H9 (cell line): ENCODE data around the gene KRTAP9-1. TPM values are rescaled to one million over a fixed set of nuclear protein-coding genes. Genes with fewer than 3 reads are reported as not detected.

Experiments
- DNase-seq: peaks from one replicate; pipeline ENCODE4 v3.0.0-alpha.2; 2017
- H2AFZ ChIP-seq: one replicate; pipeline ENCODE4 v1.6.1; 2013; ENCODE audit warnings: mild to moderate bottlenecking, low read length, control low read depth, moderate library complexity
- H2AK5ac ChIP-seq: 2 replicates; pipeline ENCODE4 v1.6.1; 2013; ENCODE audit warnings: low read length, control low read depth, mixed read lengths; ENCODE audit not compliant: insufficient read length
- H2BK120ac ChIP-seq: one replicate; pipeline ENCODE4 v1.6.1; 2013; ENCODE audit warnings: low read depth, mild to moderate bottlenecking, low read length, control low read depth, inconsistent platforms; ENCODE audit not compliant: poor library complexity, severe bottlenecking
- H2BK12ac ChIP-seq: 2 replicates; pipeline ENCODE4 v1.6.1; 2013; ENCODE audit warnings: low read length, control low read depth, mixed read lengths, low read depth; ENCODE audit not compliant: insufficient read length
- H2BK15ac ChIP-seq: 2 replicates; pipeline ENCODE4 v1.6.1; 2013; ENCODE audit warnings: low read depth, low read length, control low read depth
- H2BK20ac ChIP-seq: one replicate; pipeline ENCODE4 v1.6.1; 2013; ENCODE audit warnings: low read depth, mild to moderate bottlenecking, low read length, control low read depth, inconsistent platforms; ENCODE audit not compliant: poor library complexity, severe bottlenecking
- H2BK5ac ChIP-seq: 2 replicates; pipeline ENCODE4 v1.6.1; 2013; ENCODE audit warnings: low read length, control low read depth, mixed read lengths; ENCODE audit not compliant: insufficient read length
- H3K14ac ChIP-seq: 2 replicates; pipeline ENCODE4 v1.6.1; 2013; ENCODE audit warnings: low read length, control low read depth; ENCODE audit not compliant: insufficient read depth
- H3K18ac ChIP-seq: 2 replicates; pipeline ENCODE4 v1.6.1; 2013; ENCODE audit warnings: low read depth, mild to moderate bottlenecking, mixed read lengths, low read length, control low read depth; ENCODE audit not compliant: insufficient read length
- H3K23ac ChIP-seq: 2 replicates; pipeline ENCODE4 v1.6.1; 2013; ENCODE audit warnings: low read length, control low read depth, mixed read lengths, low read depth; ENCODE audit not compliant: insufficient read length
- H3K23me2 ChIP-seq: 2 replicates; pipeline ENCODE4 v1.6.1; 2013; ENCODE audit warnings: low read depth, mild to moderate bottlenecking, mixed read lengths, low read length, control low read depth; ENCODE audit not compliant: insufficient read length, poor library complexity, severe bottlenecking
- H3K27ac ChIP-seq: 2 replicates; pipeline ENCODE4 v1.5.1; 2013; ENCODE audit warnings: low read length, control low read depth, mixed read lengths, low read depth; ENCODE audit not compliant: insufficient read length
- H3K27me3 ChIP-seq: 2 replicates; pipeline ENCODE4 v1.6.1; 2013; ENCODE audit warnings: low read length, control low read depth, inconsistent platforms; ENCODE audit not compliant: insufficient read depth
- H3K4ac ChIP-seq: 2 replicates; pipeline ENCODE4 v1.6.1; 2013; ENCODE audit warnings: low read depth, mild to moderate bottlenecking, control low read depth, inconsistent platforms, low read length, moderate library complexity
- H3K4me1 ChIP-seq: 2 replicates; pipeline ENCODE4 v1.6.1; 2013; ENCODE audit warnings: low read length, control low read depth, inconsistent platforms; ENCODE audit not compliant: insufficient read depth
- H3K4me2 ChIP-seq: 2 replicates; pipeline ENCODE4 v1.6.1; 2013; ENCODE audit warnings: low read length, control low read depth, mixed read lengths; ENCODE audit not compliant: insufficient read length, insufficient read depth
- H3K56ac ChIP-seq: 2 replicates; pipeline ENCODE4 v1.6.1; 2013; ENCODE audit warnings: low read depth, mild to moderate bottlenecking, mixed read lengths, low read length, control low read depth; ENCODE audit not compliant: insufficient read length
- H3K79me1 ChIP-seq: 2 replicates; pipeline ENCODE4 v1.6.1; 2013; ENCODE audit warnings: low read depth, mild to moderate bottlenecking, moderate library complexity, low read length, control low read depth, inconsistent platforms; ENCODE audit not compliant: insufficient read depth, poor library complexity, severe bottlenecking
- H3K79me2 ChIP-seq: 2 replicates; pipeline ENCODE4 v1.6.1; 2013; ENCODE audit warnings: low read length, control low read depth, inconsistent platforms; ENCODE audit not compliant: insufficient read depth
- H3K9ac ChIP-seq: 2 replicates; pipeline ENCODE4 v1.6.1; 2013; ENCODE audit warnings: low read length, control low read depth, mixed read lengths; ENCODE audit not compliant: insufficient read length; ENCODE audit errors: extremely low read depth
- H3K9me3 ChIP-seq: one replicate; pipeline ENCODE4 v1.6.1; 2013; ENCODE audit warnings: low read depth, low read length, inconsistent platforms; ENCODE audit not compliant: control insufficient read depth
- H3T11ph ChIP-seq: one replicate; pipeline ENCODE4 v1.6.1; 2013; ENCODE audit warnings: mild to moderate bottlenecking, low read length, control low read depth, inconsistent platforms
- H4K20me1 ChIP-seq: one replicate; pipeline ENCODE4 v1.6.1; 2013; ENCODE audit not compliant: control insufficient read depth, insufficient read length, insufficient read depth
- H4K5ac ChIP-seq: 2 replicates; pipeline ENCODE4 v1.6.1; 2013; ENCODE audit warnings: low read depth, mild to moderate bottlenecking, mixed read lengths, low read length, control low read depth; ENCODE audit not compliant: insufficient read length
- H4K8ac ChIP-seq: replicated peaks from 2 replicates; pipeline ENCODE4 v1.6.1; 2013; ENCODE audit warnings: low read length, control low read depth, mixed read lengths, low read depth; ENCODE audit not compliant: insufficient read length
- H4K91ac ChIP-seq: 2 replicates; pipeline ENCODE4 v1.6.1; 2013; ENCODE audit warnings: low read depth, mild to moderate bottlenecking, moderate library complexity, mixed read lengths, low read length, control low read depth; ENCODE audit not compliant: insufficient read length
- H3K27ac Mint-ChIP-seq, 3 experiments: 2 replicates in 2 of 3; 3 replicates in 1 of 3; pipeline ENCODE4 v1.8.0; 2020 to 2021; ENCODE audit warnings: mixed read lengths in 3 of 3, mild to moderate bottlenecking in 1 of 3, moderate library complexity in 1 of 3
- H3K27me3 Mint-ChIP-seq: 2 replicates; pipeline ENCODE4 v1.8.0; 2021; ENCODE audit warnings: low read depth, mild to moderate bottlenecking, moderate library complexity, mixed read lengths
- H3K36me3 Mint-ChIP-seq, 3 experiments: 2 replicates in 2 of 3; 3 replicates in 1 of 3; pipeline ENCODE4 v1.8.0; 2020 to 2021; ENCODE audit warnings: low read depth in 3 of 3, mixed read lengths in 3 of 3; ENCODE audit not compliant: insufficient read depth in 1 of 3
- H3K4me1 Mint-ChIP-seq, 2 experiments: 2 replicates each; pipeline ENCODE4 v1.8.0; 2020; ENCODE audit warnings: mixed read lengths in 2 of 2
- H3K4me3 Mint-ChIP-seq, 2 experiments: 2 replicates in 1 of 2; 3 replicates in 1 of 2; pipeline ENCODE4 v1.8.0; 2020 to 2021; ENCODE audit warnings: mild to moderate bottlenecking in 2 of 2, mixed read lengths in 2 of 2, moderate library complexity in 1 of 2
- H3K9me3 Mint-ChIP-seq, 2 experiments: 2 replicates in 1 of 2; 3 replicates in 1 of 2; pipeline ENCODE4 v1.8.0; 2020; ENCODE audit warnings: mild to moderate bottlenecking in 2 of 2, mixed read lengths in 2 of 2, moderate library complexity in 1 of 2
- WGBS: extraction: QIAGEN DNeasy Blood & Tissue Kit; methylation state at CpG from one replicate; pipeline ENCODE4 v1.1.7; 2013; ENCODE audit warnings: missing lambda C conversion rate, low lambda C conversion rate, mixed read lengths; ENCODE audit not compliant: insufficient read length; ENCODE audit errors: extremely low coverage; 5-methylcytosine and 5-hydroxymethylcytosine counted together
- total RNA-seq: library from RNA; stranded (reverse); gene quantifications from 2 replicates; pipeline ENCODE4 v1.2.1, GENCODE V29; 2021
- TF ChIP-seq, protein P1 (sequence below): fragments of 200-600 bp; sonication (generic); conservative IDR thresholded peaks from 3 replicates; pipeline ENCODE4 v1.8.0; 2021; ENCODE audit warnings: antibody characterized with exemption, mild to moderate bottlenecking

KRTAP9-1 gene
- total RNA-seq, 1 experiment from 2014 or later = not detected

DNA sequence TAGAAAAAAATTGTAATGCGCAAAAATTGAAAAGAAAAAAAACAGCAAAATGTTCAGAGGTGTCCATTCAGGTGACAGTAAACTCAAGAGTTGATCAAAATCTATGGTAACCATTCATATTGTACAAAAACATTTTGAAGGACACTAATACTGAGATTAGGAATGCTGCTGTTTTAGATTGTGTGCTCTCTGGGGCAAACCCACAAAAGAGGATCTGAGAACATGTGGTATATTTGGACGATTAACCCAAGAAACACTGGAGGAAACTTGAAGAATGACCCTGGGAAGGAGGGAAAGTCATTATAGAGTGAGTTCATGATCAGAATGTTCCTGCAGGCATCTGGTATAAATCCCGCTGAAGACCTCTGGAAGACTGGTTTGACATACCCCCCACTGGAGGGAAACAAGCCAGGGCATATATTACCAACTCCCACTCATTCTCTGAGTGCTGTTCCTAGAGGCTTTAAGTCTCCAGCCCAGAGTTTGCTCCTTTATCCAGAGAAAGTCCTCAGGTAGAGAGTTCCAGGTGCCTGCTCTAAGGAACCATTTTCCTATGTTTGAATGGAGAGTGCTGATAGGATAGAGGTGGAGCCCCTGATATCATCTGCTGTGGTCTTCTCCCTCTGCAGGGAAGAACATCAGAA, 12.8 kb upstream of the KRTAP9-1 start:
- Mint-ChIP-seq H3K4me3 (no peak overlapping the region), H3K9me3 (no peaks in the 10 kb centered on the region; a peak in 2 of 5 replicates), H3K27ac (no peak overlapping the region), H3K27me3 (no peaks in the 10 kb centered on the region; the same call in 1 of the 2 replicates), H3K36me3 (no peaks in the 10 kb centered on the region), H3K4me1 (0 out of 4 replicates have a peak, but pooled peaks cover 0 to 3% of the 10 kb centered on the region in 2 experiments)
- no peak overlapping the region for H3K4ac ChIP-seq
- no peaks in the 10 kb centered on the region for H3K4me1 ChIP-seq
- H2BK20ac ChIP-seq = no peak overlapping the region
- no peak overlapping the region for H4K5ac ChIP-seq
- H4K91ac ChIP-seq = no peak overlapping the region
- no peak overlapping the region for H4K8ac ChIP-seq
- H2BK15ac ChIP-seq = no peak overlapping the region
- H3K56ac ChIP-seq = no peak overlapping the region
- no peaks in the 10 kb centered on the region for H3K23me2 ChIP-seq
- H2AK5ac ChIP-seq = no peak overlapping the region
- H3K14ac ChIP-seq = no peak overlapping the region
- H2BK120ac ChIP-seq = no peak overlapping the region
- H2BK12ac ChIP-seq = no peak overlapping the region
- H3K9ac ChIP-seq = no peak overlapping the region
- no peaks in the 10 kb centered on the region for H3K79me1 ChIP-seq
- TF ChIP-seq, protein P1, sequence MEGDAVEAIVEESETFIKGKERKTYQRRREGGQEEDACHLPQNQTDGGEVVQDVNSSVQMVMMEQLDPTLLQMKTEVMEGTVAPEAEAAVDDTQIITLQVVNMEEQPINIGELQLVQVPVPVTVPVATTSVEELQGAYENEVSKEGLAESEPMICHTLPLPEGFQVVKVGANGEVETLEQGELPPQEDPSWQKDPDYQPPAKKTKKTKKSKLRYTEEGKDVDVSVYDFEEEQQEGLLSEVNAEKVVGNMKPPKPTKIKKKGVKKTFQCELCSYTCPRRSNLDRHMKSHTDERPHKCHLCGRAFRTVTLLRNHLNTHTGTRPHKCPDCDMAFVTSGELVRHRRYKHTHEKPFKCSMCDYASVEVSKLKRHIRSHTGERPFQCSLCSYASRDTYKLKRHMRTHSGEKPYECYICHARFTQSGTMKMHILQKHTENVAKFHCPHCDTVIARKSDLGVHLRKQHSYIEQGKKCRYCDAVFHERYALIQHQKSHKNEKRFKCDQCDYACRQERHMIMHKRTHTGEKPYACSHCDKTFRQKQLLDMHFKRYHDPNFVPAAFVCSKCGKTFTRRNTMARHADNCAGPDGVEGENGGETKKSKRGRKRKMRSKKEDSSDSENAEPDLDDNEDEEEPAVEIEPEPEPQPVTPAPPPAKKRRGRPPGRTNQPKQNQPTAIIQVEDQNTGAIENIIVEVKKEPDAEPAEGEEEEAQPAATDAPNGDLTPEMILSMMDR = no peak
- H3K23ac ChIP-seq = no peak overlapping the region
- H3T11ph ChIP-seq = no peak overlapping the region
- no peaks in the 10 kb centered on the region for H3K27me3 ChIP-seq
- no peak overlapping the region for H3K4me2 ChIP-seq
- H3K18ac ChIP-seq = no peak overlapping the region
- H3K27ac ChIP-seq = no peak overlapping the region
- H3K9me3 ChIP-seq = no peaks in the 10 kb centered on the region
- no CpG with 5 or more reads among the region's 3 CpGs for WGBS
- H4K20me1 ChIP-seq = no peaks in the 10 kb centered on the region
- DNase-seq = no peak
- H2BK5ac ChIP-seq = no peak overlapping the region
- no peaks in the 10 kb centered on the region for H3K79me2 ChIP-seq
- H2AFZ ChIP-seq = no peak overlapping the region
